Progenitor cell of endocrine pancreas (in vitro differentiated cells): Measurements from ENCODE around the gene HS6ST3. TPM values are rescaled to one million over a fixed set of nuclear protein-coding genes. Genes with fewer than 3 reads are reported as not detected.

Source experiments
- DNase-seq: peaks from one replicate; pipeline ENCODE4 v3.0.0; 2021; ENCODE audit warnings: low spot score; ENCODE audit not compliant: unreplicated experiment
- H3K27ac Mint-ChIP-seq: 2 replicates; pipeline ENCODE4 v1.8.0; 2021; ENCODE audit warnings: mild to moderate bottlenecking, moderate library complexity, mixed read lengths
- H3K27me3 Mint-ChIP-seq: 2 replicates; pipeline ENCODE4 v1.8.0; 2021; ENCODE audit warnings: mixed read lengths
- H3K36me3 Mint-ChIP-seq: 2 replicates; pipeline ENCODE4 v1.8.0; 2022; ENCODE audit warnings: mixed read lengths; ENCODE audit not compliant: insufficient read depth
- H3K4me1 Mint-ChIP-seq: 2 replicates; pipeline ENCODE4 v1.8.0; 2021; ENCODE audit warnings: low read depth, mixed read lengths
- H3K4me3 Mint-ChIP-seq: 2 replicates; pipeline ENCODE4 v1.8.0; 2021; ENCODE audit warnings: low read depth, mild to moderate bottlenecking, moderate library complexity, mixed read lengths
- H3K9me3 Mint-ChIP-seq: 2 replicates; pipeline ENCODE4 v1.8.0; 2021; ENCODE audit warnings: low read depth, mixed read lengths
- total RNA-seq: library from RNA; stranded (reverse); gene quantifications from 2 replicates; pipeline ENCODE4 v1.2.1, GENCODE V29; 2021
- TF ChIP-seq, protein P1 (sequence below): fragments of 200-600 bp; sonication (generic); IDR thresholded peaks from one replicate; pipeline ENCODE4 v1.5.0; 2021; ENCODE audit warnings: antibody characterized with exemption, mild to moderate bottlenecking; ENCODE audit not compliant: unreplicated experiment

The HS6ST3 gene
- total RNA-seq, 1 donor from 2014 or later = 0.84 TPM

DNA sequence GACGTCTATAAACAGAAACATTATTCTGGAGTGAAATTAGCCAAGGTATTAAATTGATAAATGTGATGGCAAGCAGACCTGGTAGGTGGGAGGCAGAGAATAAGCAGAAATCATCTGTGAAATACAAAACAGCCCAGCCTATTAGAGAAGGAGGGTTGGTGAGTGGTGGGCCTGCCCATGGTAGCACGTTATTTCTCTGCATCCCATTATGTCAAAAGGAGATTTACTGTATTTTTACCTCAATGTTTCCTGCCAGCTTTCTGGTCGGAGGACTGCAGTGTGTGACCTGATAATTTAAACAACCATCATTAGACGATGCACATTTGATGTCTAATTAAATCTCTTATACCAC lies 703.5 kb downstream of the HS6ST3 start:
- Mint-ChIP-seq H3K4me3 (no peak overlapping the region), H3K27ac (no peak overlapping the region), H3K4me1 (no peaks in the 10 kb centered on the region), H3K27me3 (peaks cover 23% of the 10 kb centered on the region), H3K9me3 (no peaks in the 10 kb centered on the region), H3K36me3 (no peaks in the 10 kb centered on the region)
- TF ChIP-seq, protein P1, sequence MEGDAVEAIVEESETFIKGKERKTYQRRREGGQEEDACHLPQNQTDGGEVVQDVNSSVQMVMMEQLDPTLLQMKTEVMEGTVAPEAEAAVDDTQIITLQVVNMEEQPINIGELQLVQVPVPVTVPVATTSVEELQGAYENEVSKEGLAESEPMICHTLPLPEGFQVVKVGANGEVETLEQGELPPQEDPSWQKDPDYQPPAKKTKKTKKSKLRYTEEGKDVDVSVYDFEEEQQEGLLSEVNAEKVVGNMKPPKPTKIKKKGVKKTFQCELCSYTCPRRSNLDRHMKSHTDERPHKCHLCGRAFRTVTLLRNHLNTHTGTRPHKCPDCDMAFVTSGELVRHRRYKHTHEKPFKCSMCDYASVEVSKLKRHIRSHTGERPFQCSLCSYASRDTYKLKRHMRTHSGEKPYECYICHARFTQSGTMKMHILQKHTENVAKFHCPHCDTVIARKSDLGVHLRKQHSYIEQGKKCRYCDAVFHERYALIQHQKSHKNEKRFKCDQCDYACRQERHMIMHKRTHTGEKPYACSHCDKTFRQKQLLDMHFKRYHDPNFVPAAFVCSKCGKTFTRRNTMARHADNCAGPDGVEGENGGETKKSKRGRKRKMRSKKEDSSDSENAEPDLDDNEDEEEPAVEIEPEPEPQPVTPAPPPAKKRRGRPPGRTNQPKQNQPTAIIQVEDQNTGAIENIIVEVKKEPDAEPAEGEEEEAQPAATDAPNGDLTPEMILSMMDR = no peak
- no peak for DNase-seq

DNA sequence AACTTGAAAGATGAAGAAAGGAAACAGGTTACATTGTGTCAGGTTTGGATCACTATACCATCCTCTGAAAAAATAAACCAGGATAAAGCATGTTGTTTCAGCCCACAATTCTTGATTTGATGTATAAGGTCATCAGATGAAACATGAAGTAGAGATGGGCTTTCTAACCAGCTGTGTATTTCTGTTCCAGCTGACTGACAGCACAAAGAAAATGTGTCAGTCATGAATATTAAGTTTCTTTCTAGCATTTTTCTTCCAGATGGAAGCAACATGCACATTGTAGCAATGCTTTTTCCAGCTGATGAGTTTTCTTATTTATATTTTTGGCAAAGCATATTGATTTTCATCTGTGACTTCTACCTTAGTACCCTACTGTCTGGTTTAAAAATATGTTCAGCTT lies 704.8 kb downstream of the HS6ST3 start:
- H3K9me3 Mint-ChIP-seq = no peaks in the 10 kb centered on the region
- H3K27me3 Mint-ChIP-seq = peaks cover 27% of the 10 kb centered on the region
- H3K36me3 Mint-ChIP-seq = no peaks in the 10 kb centered on the region
- no peak overlapping the region for H3K4me3 Mint-ChIP-seq
- no peak overlapping the region for H3K27ac Mint-ChIP-seq
- DNase-seq = no peak
- TF ChIP-seq, protein P1 = no peak
- no peaks in the 10 kb centered on the region for H3K4me1 Mint-ChIP-seq

DNA sequence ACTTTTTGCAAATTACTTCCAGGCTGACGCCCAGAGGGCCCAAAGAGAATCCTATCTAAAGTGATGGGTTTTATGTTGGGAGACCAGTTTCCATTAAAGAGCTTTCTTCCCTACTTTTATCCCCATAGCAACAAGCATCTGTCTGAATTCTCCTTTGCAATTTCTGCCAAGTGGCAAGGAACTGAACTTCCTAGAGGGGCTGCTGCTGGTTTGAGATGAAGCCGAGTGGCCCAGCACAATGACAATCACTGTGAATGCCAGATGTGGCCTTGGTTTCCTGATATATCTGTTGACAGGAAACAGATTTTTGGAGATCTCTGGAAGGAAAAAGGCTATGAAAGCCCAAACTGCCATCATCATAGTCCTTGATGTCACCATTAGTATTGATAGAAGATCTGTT lies 705.8 kb downstream of the HS6ST3 start:
- no peaks in the 10 kb centered on the region for H3K9me3 Mint-ChIP-seq
- peaks cover 27% of the 10 kb centered on the region for H3K27me3 Mint-ChIP-seq
- peaks cover 6% of the 10 kb centered on the region for H3K4me1 Mint-ChIP-seq
- DNase-seq = no peak
- H3K36me3 Mint-ChIP-seq = no peaks in the 10 kb centered on the region
- TF ChIP-seq, protein P1 = no peak
- H3K27ac Mint-ChIP-seq = no peak overlapping the region
- no peak overlapping the region for H3K4me3 Mint-ChIP-seq

DNA sequence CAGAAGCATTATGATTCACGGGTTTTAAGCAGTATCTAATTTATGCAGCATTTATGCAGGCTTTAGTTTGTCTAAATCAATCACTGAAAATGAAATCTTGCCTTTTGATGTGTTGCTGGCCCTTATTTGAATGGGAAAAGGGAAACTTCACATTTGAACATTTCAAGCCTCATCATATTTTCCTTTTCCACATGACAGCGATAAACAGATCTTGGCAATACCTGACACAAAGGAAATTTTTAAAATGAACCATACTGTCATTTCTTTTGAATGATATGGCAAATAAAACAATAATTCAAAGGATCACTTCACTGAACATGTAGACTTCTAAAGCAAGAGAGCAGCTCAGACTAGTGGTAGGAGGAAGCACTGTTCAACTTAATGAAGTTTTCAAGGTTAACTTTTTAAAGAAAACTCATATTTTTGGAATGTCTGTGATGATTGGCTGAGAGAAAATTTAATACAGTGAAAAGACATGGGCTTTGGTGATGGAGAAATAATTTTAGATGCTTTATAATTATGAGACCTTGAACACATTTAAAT lies 706.3 kb downstream of the HS6ST3 start:
- no peak overlapping the region for H3K4me3 Mint-ChIP-seq
- no peaks in the 10 kb centered on the region for H3K9me3 Mint-ChIP-seq
- DNase-seq = no peak
- H3K27ac Mint-ChIP-seq = no peak overlapping the region
- no peaks in the 10 kb centered on the region for H3K36me3 Mint-ChIP-seq
- TF ChIP-seq, protein P1 = peak; percentile 16
- H3K27me3 Mint-ChIP-seq = peaks cover 31% of the 10 kb centered on the region
- H3K4me1 Mint-ChIP-seq = peaks cover 8% of the 10 kb centered on the region

DNA sequence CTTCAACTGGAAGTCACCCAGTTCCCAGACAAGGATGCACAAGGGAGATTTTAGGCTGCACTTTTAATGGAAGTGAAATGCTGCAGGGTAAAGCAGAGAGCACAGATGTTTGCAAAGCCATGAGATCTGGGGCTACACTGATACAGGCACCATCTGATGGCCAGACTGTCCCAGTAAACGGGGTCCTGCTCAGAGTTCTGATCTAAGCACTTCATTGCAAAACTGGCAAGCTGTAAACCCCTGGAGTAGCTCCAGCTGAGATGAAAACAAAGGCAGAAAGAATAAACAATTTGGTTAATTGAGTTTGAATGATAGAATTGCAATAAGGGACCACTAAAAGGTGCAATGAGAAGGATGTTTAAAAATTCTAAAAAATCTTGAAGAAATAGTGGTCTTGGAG lies 707.2 kb downstream of the HS6ST3 start:
- Mint-ChIP-seq H3K4me3 (no peak overlapping the region), H3K4me1 (peaks cover 8% of the 10 kb centered on the region), H3K9me3 (no peaks in the 10 kb centered on the region), H3K27me3 (peaks cover 37% of the 10 kb centered on the region), H3K36me3 (no peaks in the 10 kb centered on the region), H3K27ac (no peak overlapping the region)
- no peak for DNase-seq
- TF ChIP-seq, protein P1 = no peak
